SU-DHL-6 (cell line): ENCODE data around the gene CAP2.

Experiments
- CTCF ChIP-seq: fragments of 200-600 bp; sonication (generic); IDR thresholded peaks from one replicate; pipeline ENCODE4 v1.5.1; 2017; ENCODE audit warnings: antibody characterized with exemption, mild to moderate bottlenecking, low read length, moderate library complexity; ENCODE audit not compliant: insufficient read depth, poor library complexity, severe bottlenecking
- EZH2phosphoT487 ChIP-seq: fragments of 200-600 bp; sonication (generic), shearing (Covaris generic); conservative IDR thresholded peaks from 2 replicates; pipeline ENCODE4 v1.6.1; 2018; ENCODE audit warnings: mild to moderate bottlenecking, antibody characterized with exemption, low read length, moderate library complexity, mixed read lengths

DNA sequence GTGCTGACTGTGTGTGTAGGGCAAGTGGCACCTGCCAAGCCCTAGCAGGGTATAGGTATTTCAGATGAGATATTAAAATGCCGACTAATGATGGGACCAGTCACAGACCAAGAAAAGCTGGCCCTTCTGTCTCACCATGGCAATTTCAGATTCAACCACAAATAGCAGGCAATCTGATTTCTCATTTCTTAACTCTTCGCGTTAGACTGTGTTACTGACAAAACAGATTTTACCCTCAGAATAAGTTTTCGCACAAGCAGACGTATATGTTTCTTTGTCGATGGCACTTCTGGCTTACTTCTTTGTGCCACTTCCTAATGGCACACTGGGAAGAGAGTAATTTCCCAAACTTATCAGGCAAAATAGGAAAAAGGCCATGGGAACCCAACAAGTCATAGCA, 58.7 kb downstream of the CAP2 start:
- TF ChIP-seq CTCF (no peak), EZH2phosphoT487 (no peak)
